SKM-1 treated with dmso at 0.1 percent for 144 hours (cell line): Measurements from ENCODE around the gene ISCA1.

ENCODE experiments used
- DNase-seq: peaks from one replicate; lab custom pipeline; 2025; ENCODE audit not compliant: unreplicated experiment; lab: John Stamatoyannopoulos, UW

ISCA1 gene

GRCh38 chr9:86238861-86239770 is 43.2 kb downstream of the ISCA1 start:
- DNase-seq = no peak

GRCh38 chr9:86230858-86231257 is 51.5 kb downstream of the ISCA1 start:
- no peak for DNase-seq

DNA sequence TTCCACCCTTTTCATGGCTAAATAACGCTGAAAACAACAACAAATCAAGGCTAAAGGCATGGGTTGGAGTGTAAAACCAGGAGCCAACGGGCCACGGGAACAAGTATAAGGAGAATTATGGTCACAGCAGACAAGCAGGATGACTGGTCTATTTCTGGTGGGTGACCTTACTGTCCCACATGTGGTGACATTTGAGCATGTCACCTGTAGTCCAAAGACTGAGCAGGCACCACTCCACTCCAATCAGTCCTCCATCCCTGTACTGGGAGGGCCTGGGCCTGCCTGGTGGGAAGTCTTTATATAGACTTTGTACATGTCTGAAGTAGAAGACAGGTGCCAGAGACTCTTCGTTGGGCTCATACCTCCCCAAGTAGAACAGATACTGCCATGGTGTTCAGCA is 59.7 kb downstream of the ISCA1 start:
- DNase-seq = no peak

DNA sequence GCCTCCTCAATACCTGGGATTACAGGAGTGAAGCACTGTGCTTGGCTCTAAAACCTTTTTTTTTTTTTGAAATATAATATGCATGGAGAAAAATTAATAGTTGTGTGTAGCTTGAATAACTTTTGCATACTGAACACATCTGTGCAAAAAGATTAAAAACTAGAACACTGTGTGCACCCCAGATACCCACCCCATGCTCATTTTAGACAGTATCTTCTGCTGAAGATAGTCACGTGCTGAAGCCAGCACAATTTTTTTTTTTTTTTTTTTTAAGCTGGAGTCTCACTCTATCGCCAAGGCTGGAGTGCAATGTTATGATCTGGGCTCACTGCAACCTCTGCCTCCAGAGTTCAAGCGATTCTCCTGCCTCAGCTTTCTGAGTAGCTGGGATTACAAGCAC is 62.7 kb downstream of the ISCA1 start:
- DNase-seq = no peak

- DNase-seq = no peak
Measured at GRCh38 chr9:86217076-86217755, 65.1 kb downstream of the ISCA1 start.
